ENCODE data around the gene SHC1. TPM values are rescaled to one million over a fixed set of nuclear protein-coding genes. Genes with fewer than 3 reads are reported as not detected.

The SHC1 gene
- polyA plus RNA-seq, 1 of the 3 experiments (the other 2 are of a cell fraction) = 338 TPM

DNA sequence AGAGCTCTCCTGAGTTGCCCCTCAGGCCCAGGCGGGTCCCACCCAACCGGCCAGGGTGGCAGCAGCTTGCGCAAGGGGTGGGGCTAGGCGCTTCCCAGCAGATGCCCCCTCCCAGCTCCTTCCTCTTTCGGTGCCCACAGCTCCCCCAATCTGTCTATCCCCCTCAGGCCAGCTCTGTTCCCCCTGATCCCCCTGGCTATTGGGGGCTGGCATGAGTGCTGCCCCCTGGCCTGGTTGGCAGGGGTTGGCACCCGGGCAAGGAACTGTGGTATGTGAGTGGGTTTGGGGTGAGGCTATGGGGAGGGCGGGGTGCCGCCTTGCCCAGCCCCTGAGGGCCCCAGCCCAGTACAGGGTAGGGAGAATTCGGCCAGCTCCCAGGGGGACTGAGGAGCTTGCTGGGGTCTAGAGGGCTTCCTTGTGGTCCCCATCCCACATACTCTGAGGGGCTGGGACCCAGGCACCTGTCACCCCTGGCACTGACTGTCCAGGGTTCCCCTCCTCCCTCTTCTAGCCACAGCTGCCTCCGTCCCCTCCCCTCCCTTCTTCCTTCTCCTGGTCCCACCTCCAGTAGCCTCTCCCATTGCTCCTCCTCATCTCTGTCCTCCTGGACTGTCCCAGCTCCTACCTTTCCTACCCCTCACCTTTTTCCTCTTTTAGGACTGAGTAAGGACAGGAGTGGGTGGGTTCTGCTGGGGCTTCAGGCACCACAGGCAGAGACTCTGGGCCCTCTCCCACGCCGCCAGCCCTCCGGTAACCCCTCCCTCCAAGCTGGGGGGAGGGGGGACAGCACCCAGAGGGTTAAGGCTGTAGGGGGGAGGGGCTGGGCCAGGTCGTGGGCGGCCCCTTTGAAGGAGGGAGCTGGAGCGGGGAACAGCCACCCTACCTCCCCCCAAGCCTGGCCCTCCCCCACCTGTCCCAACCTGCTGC is 37.7 kb upstream of the SHC1 start:
- POLR2A ChIA-PET = no interaction called here
- Histone ChIP-seq H3K27ac (ENCODE audit: low read depth in 2 of 2, low read length in 1 of 2) (no peak overlapping the region), H3K36me3 (replicated peaks in 1 of 2; ENCODE audit: control insufficient read depth in 1 of 2, insufficient read depth in 2 of 2, low read length in 1 of 2) (peaks cover 0 to 5% of the 10 kb centered on the region in 2 experiments), H3K4me2 (no peak overlapping the region), H4K20me1 (ENCODE audit: insufficient read depth) (peaks cover 3% of the 10 kb centered on the region; the same call in 1 of the 2 replicates), H3K9me2 (no peaks in the 10 kb centered on the region), H3K9me3 (no peaks in the 10 kb centered on the region), H3K79me2 (ENCODE audit: insufficient read depth) (peaks cover 27% of the 10 kb centered on the region), H3K4me3 (ENCODE audit: low read depth in 2 of 2, low read length in 1 of 2) (no peak overlapping the region), H3K27me3 (ENCODE audit: insufficient read depth) (no peaks in the 10 kb centered on the region), H3K4me1 (ENCODE audit: control insufficient read depth in 1 of 2, insufficient read depth in 2 of 2, low read depth in 1 of 2, low read length in 1 of 2) (peaks cover 10 to 28% of the 10 kb centered on the region in 2 experiments), H3K9ac (no peak overlapping the region), H2AFZ (ENCODE audit: low read depth) (no peak overlapping the region), H3F3A (replicated peaks; ENCODE audit: insufficient read depth) (peaks cover 8% of the 10 kb centered on the region)
- 90% methylated on average over 13 of the region's 16 CpGs for WGBS (ENCODE audit: low lambda C conversion rate)
- TF ChIP-seq RXRA (IDR thresholded peaks at IDR 0.05; ENCODE audit: borderline replicate concordance, low read depth) (no peak), RFX5 (IDR thresholded peaks at IDR 0.05; ENCODE audit: low read length) (no peak), GATA2 (CRISPR knock-in tag; IDR thresholded peaks at IDR 0.05) (no peak), FOSL2 (IDR thresholded peaks at IDR 0.05; ENCODE audit: borderline replicate concordance, low read depth) (no peak), NRF1 (IDR thresholded peaks at IDR 0.05; ENCODE audit: low read depth, low read length) (no peak), RCOR1 (IDR thresholded peaks at IDR 0.05; ENCODE audit: low read length) (no peak), TCF12 (IDR thresholded peaks at IDR 0.05) (no peak), YY1 (IDR thresholded peaks at IDR 0.05; ENCODE audit: low read depth) (no peak), SIN3A (IDR thresholded peaks at IDR 0.05; ENCODE audit: borderline replicate concordance, low read depth, low read length) (no peak), NFIC (IDR thresholded peaks at IDR 0.05; ENCODE audit: borderline replicate concordance) (no peak)
- TF ChIP-seq, protein P1, sequence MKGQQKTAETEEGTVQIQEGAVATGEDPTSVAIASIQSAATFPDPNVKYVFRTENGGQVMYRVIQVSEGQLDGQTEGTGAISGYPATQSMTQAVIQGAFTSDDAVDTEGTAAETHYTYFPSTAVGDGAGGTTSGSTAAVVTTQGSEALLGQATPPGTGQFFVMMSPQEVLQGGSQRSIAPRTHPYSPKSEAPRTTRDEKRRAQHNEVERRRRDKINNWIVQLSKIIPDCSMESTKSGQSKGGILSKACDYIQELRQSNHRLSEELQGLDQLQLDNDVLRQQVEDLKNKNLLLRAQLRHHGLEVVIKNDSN (IDR thresholded peaks at IDR 0.05; ENCODE audit: borderline replicate concordance, low read depth) = no peak
- TF ChIP-seq, protein P2, sequence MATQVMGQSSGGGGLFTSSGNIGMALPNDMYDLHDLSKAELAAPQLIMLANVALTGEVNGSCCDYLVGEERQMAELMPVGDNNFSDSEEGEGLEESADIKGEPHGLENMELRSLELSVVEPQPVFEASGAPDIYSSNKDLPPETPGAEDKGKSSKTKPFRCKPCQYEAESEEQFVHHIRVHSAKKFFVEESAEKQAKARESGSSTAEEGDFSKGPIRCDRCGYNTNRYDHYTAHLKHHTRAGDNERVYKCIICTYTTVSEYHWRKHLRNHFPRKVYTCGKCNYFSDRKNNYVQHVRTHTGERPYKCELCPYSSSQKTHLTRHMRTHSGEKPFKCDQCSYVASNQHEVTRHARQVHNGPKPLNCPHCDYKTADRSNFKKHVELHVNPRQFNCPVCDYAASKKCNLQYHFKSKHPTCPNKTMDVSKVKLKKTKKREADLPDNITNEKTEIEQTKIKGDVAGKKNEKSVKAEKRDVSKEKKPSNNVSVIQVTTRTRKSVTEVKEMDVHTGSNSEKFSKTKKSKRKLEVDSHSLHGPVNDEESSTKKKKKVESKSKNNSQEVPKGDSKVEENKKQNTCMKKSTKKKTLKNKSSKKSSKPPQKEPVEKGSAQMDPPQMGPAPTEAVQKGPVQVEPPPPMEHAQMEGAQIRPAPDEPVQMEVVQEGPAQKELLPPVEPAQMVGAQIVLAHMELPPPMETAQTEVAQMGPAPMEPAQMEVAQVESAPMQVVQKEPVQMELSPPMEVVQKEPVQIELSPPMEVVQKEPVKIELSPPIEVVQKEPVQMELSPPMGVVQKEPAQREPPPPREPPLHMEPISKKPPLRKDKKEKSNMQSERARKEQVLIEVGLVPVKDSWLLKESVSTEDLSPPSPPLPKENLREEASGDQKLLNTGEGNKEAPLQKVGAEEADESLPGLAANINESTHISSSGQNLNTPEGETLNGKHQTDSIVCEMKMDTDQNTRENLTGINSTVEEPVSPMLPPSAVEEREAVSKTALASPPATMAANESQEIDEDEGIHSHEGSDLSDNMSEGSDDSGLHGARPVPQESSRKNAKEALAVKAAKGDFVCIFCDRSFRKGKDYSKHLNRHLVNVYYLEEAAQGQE (IDR thresholded peaks at IDR 0.05; ENCODE audit: low read depth, low read length) = no peak
- TF ChIP-seq, protein P3, sequence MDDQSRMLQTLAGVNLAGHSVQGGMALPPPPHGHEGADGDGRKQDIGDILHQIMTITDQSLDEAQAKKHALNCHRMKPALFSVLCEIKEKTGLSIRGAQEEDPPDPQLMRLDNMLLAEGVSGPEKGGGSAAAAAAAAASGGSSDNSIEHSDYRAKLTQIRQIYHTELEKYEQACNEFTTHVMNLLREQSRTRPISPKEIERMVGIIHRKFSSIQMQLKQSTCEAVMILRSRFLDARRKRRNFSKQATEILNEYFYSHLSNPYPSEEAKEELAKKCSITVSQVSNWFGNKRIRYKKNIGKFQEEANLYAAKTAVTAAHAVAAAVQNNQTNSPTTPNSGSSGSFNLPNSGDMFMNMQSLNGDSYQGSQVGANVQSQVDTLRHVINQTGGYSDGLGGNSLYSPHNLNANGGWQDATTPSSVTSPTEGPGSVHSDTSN (IDR thresholded peaks at IDR 0.05) = no peak
- TF ChIP-seq, protein P4, sequence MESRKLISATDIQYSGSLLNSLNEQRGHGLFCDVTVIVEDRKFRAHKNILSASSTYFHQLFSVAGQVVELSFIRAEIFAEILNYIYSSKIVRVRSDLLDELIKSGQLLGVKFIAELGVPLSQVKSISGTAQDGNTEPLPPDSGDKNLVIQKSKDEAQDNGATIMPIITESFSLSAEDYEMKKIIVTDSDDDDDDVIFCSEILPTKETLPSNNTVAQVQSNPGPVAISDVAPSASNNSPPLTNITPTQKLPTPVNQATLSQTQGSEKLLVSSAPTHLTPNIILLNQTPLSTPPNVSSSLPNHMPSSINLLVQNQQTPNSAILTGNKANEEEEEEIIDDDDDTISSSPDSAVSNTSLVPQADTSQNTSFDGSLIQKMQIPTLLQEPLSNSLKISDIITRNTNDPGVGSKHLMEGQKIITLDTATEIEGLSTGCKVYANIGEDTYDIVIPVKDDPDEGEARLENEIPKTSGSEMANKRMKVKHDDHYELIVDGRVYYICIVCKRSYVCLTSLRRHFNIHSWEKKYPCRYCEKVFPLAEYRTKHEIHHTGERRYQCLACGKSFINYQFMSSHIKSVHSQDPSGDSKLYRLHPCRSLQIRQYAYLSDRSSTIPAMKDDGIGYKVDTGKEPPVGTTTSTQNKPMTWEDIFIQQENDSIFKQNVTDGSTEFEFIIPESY (IDR thresholded peaks at IDR 0.05; ENCODE audit: borderline replicate concordance, low read depth) = no peak
- TF ChIP-seq, protein P5, sequence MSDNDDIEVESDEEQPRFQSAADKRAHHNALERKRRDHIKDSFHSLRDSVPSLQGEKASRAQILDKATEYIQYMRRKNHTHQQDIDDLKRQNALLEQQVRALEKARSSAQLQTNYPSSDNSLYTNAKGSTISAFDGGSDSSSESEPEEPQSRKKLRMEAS (IDR thresholded peaks at IDR 0.05; ENCODE audit: low read depth) = no peak
- DNase-seq = no peak
- CTCF ChIA-PET = interaction anchor here (1.1 to 4.4 kb wide), 6 partner anchors 8 to 83 kb away, joined by 3 to 37 read pairs (median 6); partner anchors contain the start of gene ADAM15

Data from SK-N-SH (cell line).